GM12891 (cell line): ENCODE results near the gene TMPRSS11A.

ENCODE experiments used
- POLR2A ChIP-seq: IDR thresholded peaks from 2 replicates; pipeline ENCODE4 v1.6.1; 2011; ENCODE audit warnings: low read depth, low read length, control low read depth
- POLR2AphosphoS5 ChIP-seq: IDR thresholded peaks from 2 replicates; pipeline ENCODE4 v1.6.1; 2011; ENCODE audit warnings: low read depth, low read length, control low read depth
- POU2F2 ChIP-seq: IDR thresholded peaks from 2 replicates; pipeline ENCODE4 v1.6.1; 2011; ENCODE audit warnings: low read depth, mild to moderate bottlenecking, control low read depth, low read length, moderate library complexity
- SPI1 ChIP-seq: IDR thresholded peaks from 2 replicates; pipeline ENCODE4 v1.6.1; 2011; ENCODE audit warnings: low read depth, low read length, control low read depth
- TAF1 ChIP-seq: IDR thresholded peaks from 2 replicates; pipeline ENCODE4 v1.6.1; 2011; ENCODE audit warnings: low read depth, low read length, control low read depth

DNA sequence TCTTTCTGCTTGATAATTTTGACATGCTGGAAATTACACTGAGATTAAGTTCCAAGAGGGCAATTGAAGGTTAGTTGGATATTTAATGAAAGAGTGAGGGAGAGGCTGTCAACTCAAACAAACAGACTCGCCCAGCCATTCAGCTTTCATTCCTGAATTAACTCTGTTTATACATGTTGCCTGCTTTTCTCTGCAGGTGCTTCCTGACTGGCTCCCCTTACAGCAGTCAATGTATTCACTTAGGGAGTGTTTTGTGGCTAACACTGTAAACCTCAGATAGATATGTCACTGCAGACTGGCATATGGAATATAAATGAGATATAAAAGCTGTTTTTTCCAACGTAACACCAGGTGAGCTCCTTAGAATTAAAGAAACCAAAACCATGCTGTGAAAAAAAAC is 28.7 kb downstream of the TMPRSS11A start:
- TF ChIP-seq POLR2A: no peak
- TF ChIP-seq TAF1: no peak
- TF ChIP-seq POLR2AphosphoS5: no peak
- TF ChIP-seq SPI1: no peak
- no peak for TF ChIP-seq POU2F2
